Left colon (tissue), 2 donors: Measurements from ENCODE around the gene DAGLA. TPM values are rescaled to one million over a fixed set of nuclear protein-coding genes. Genes with fewer than 3 reads are reported as not detected.
A peak's percentile ranks its signal among the peaks of the same experiment; 100 is the strongest.

Experiments used
- ATAC-seq: fragments of 200-7000 bp; cut with Tn5 transposase; one replicate; pipeline ENCODE4 v1.9.1; 2020; ENCODE audit warnings: mild to moderate bottlenecking, moderate library complexity
- DNase-seq, 2 donors: peaks; one replicate each; pipeline ENCODE4 v3.0.0-alpha.2; 2020
- intact Hi-C, 2 donors: fragments of 100-400 bp; cut with DNase I in 1 of 2; cut with micrococcal nuclease in 1 of 2; formaldehyde crosslinking; loops; one replicate each; pipeline versions ENCODE4 v1.11.2 to v1.14.0; 2022; cut with DNase I, micrococcal nuclease
- total RNA-seq, 2 donors: library from RNA; stranded (reverse); fragmentation: NEBNext Ultra II Directional; extraction: Animal tissue kit (Norgen Biotek cat#: 25700); gene quantifications; one replicate each; pipeline ENCODE4 v1.2.1, GENCODE V29; 2021
- donor health status: DM: no; HTN: no; CAD: no.
- donor health status: DM: yes; HTN: yes; CAD: no.

DAGLA gene
- total RNA-seq, 2 donors from 2014 or later: 10.7 to 12.2 TPM

- no peak for DNase-seq
- intact Hi-C loops: no loop called here
- ATAC-seq: peak; percentile 43
These were observed 36.5 kb downstream of the DAGLA start for GRCh38 chr11:61716478-61717285.

- intact Hi-C loops: no loop called here
- DNase-seq: no peak
- ATAC-seq: no peak
These were observed 37.3 kb downstream of the DAGLA start for GRCh38 chr11:61717286-61718033.

- intact Hi-C loops: no loop called here
- peak; percentile 59 for ATAC-seq
- no peak for DNase-seq
These were observed 37.9 kb downstream of the DAGLA start for GRCh38 chr11:61718046-61718531.

- DNase-seq (no peak), ATAC-seq (peak; percentile 9)
- intact Hi-C loops: no loop called here
These were observed 38.6 kb downstream of the DAGLA start for GRCh38 chr11:61718621-61719302.

GRCh38 chr11:61719978-61720377 lies 39.8 kb downstream of the DAGLA start:
- DNase-seq: no peak
- intact Hi-C loops: no loop called here
- ATAC-seq: no peak

GRCh38 chr11:61720597-61720996 lies 40.4 kb downstream of the DAGLA start:
- no peak for DNase-seq
- intact Hi-C loops: no loop called here
- ATAC-seq: no peak

- intact Hi-C loops: no loop called here
- DNase-seq (no peak), ATAC-seq (no peak)
These were observed 44.2 kb downstream of the DAGLA start for GRCh38 chr11:61724437-61724836.

- intact Hi-C loops: no loop called here
- DNase-seq: no peak
These were observed 45.6 kb downstream of the DAGLA start for GRCh38 chr11:61725781-61726231.

GRCh38 chr11:61726775-61727174 lies 46.6 kb downstream of the DAGLA start:
- ATAC-seq (no peak), DNase-seq (no peak)

More at GRCh38 chr11:61725781-61726231, 45.6 kb downstream of the DAGLA start:
- ATAC-seq: no peak

GRCh38 chr11:61727401-61727811 lies 47.2 kb downstream of the DAGLA start:
- DNase-seq (no peak), ATAC-seq (no peak)
- intact Hi-C loops: no loop called here

More at GRCh38 chr11:61726775-61727174, 46.6 kb downstream of the DAGLA start:
- intact Hi-C loops: no loop called here

GRCh38 chr11:61728066-61728939 lies 48.1 kb downstream of the DAGLA start:
- ATAC-seq (no peak), DNase-seq (no peak)
- intact Hi-C loops: no loop called here

GRCh38 chr11:61728940-61729219 lies 48.7 kb downstream of the DAGLA start:
- DNase-seq (no peak), ATAC-seq (no peak)
- intact Hi-C loops: no loop called here

- intact Hi-C loops: loop anchor here in 1 of 2 donors (5.0 kb wide), 1 partner anchor 48 kb away; the partner anchor contains the start of gene DAGLA
- peak; percentile 37 for ATAC-seq
- no peak for DNase-seq
These were observed 50.2 kb downstream of the DAGLA start for GRCh38 chr11:61730240-61730994.

- intact Hi-C loops: loop anchor here in 1 of 2 donors (5.0 kb wide), 1 partner anchor 49 kb away; the partner anchor contains the start of gene DAGLA
- no peak for ATAC-seq
- no peak for DNase-seq
These were observed 51.2 kb downstream of the DAGLA start for GRCh38 chr11:61731211-61731951.

- intact Hi-C loops: loop anchor here in 1 of 2 donors (5.0 kb wide), 1 partner anchor 50 kb away; the partner anchor contains the start of gene DAGLA
- no peak for DNase-seq
These were observed 51.9 kb downstream of the DAGLA start for GRCh38 chr11:61731952-61732675.

GRCh38 chr11:61732705-61733104 lies 52.5 kb downstream of the DAGLA start:
- ATAC-seq (no peak), DNase-seq (no peak)
- intact Hi-C loops: loop anchor here in 1 of 2 donors (5.0 kb wide), 1 partner anchor 50 kb away; the partner anchor contains the start of gene DAGLA

More at GRCh38 chr11:61731952-61732675, 51.9 kb downstream of the DAGLA start:
- ATAC-seq: no peak
